Nephron progenitor cell (in vitro differentiated cells): ENCODE results near the gene MYOZ1.
A peak's percentile ranks its signal among the peaks of the same experiment; 100 is the strongest.
"Not testable (repeated sequence)": the region's sequence is repeated elsewhere in the genome, so short reads cannot be mapped to it uniquely, and the experiment has no call there.

Experiments
- DNase-seq: peaks from one replicate; pipeline ENCODE4 v3.0.0; 2021
- H3K27ac Mint-ChIP-seq: 2 replicates; pipeline ENCODE4 v1.8.0; 2021; ENCODE audit warnings: mild to moderate bottlenecking, moderate library complexity, mixed read lengths
- H3K27me3 Mint-ChIP-seq: 2 replicates; pipeline ENCODE4 v1.8.0; 2021; ENCODE audit warnings: mild to moderate bottlenecking, low read depth, mixed read lengths; ENCODE audit not compliant: poor library complexity
- H3K36me3 Mint-ChIP-seq: 2 replicates; pipeline ENCODE4 v1.8.0; 2021; ENCODE audit warnings: low read depth, mixed read lengths
- H3K4me1 Mint-ChIP-seq: 2 replicates; pipeline ENCODE4 v1.8.0; 2021; ENCODE audit warnings: mixed read lengths
- H3K4me3 Mint-ChIP-seq: 2 replicates; pipeline ENCODE4 v1.8.0; 2021; ENCODE audit warnings: mild to moderate bottlenecking, moderate library complexity, mixed read lengths
- H3K9me3 Mint-ChIP-seq: 2 replicates; pipeline ENCODE4 v1.8.0; 2021; ENCODE audit warnings: mild to moderate bottlenecking, moderate library complexity, mixed read lengths
- CTCF ChIP-seq: fragments of 200-600 bp; sonication (generic); IDR thresholded peaks from 2 replicates; pipeline ENCODE4 v1.5.0; 2021; ENCODE audit warnings: antibody characterized with exemption

Gene MYOZ1

GRCh38 chr10:73641328-73642060 lies at the start of gene MYOZ1:
Gene MYOZ1, minus strand, starts transcription at chr10:73641474. Its CDS starts 1,457 bp downstream, at chr10:73640017.
- H3K4me1 Mint-ChIP-seq: peaks cover 25% of the 10 kb centered on the region
- no peak for DNase-seq
- TF ChIP-seq CTCF: no peak
- H3K36me3 Mint-ChIP-seq: no peaks in the 10 kb centered on the region
- H3K4me3 Mint-ChIP-seq: no peak within 1 kb of the TSS
- H3K27me3 Mint-ChIP-seq: peaks cover 12% of the 10 kb centered on the region
- no peaks in the 10 kb centered on the region for H3K9me3 Mint-ChIP-seq
- H3K27ac Mint-ChIP-seq: peak within 1 kb of the TSS; percentile 20

- H3K4me1 Mint-ChIP-seq, H3K27me3 Mint-ChIP-seq, H3K27ac Mint-ChIP-seq, DNase-seq, H3K9me3 Mint-ChIP-seq, H3K4me3 Mint-ChIP-seq: not testable (repeated sequence)
- peaks cover 33% of the 10 kb centered on the region for H3K36me3 Mint-ChIP-seq
Measured at GRCh38 chr10:73690755-73691154, 49.5 kb upstream of the MYOZ1 start.

GRCh38 chr10:73689596-73689995 lies 48.3 kb upstream of the MYOZ1 start:
- not testable (repeated sequence) for DNase-seq, H3K4me1 Mint-ChIP-seq, H3K27me3 Mint-ChIP-seq, H3K4me3 Mint-ChIP-seq, H3K27ac Mint-ChIP-seq, H3K9me3 Mint-ChIP-seq
- peaks cover 36% of the 10 kb centered on the region for H3K36me3 Mint-ChIP-seq

GRCh38 chr10:73687641-73688040 lies 46.4 kb upstream of the MYOZ1 start:
- not testable (repeated sequence) for H3K9me3 Mint-ChIP-seq, DNase-seq, H3K4me3 Mint-ChIP-seq

GRCh38 chr10:73674546-73674945 lies 33.3 kb upstream of the MYOZ1 start:
- not testable (repeated sequence) for H3K27ac Mint-ChIP-seq, H3K36me3 Mint-ChIP-seq, H3K4me3 Mint-ChIP-seq, H3K27me3 Mint-ChIP-seq, H3K9me3 Mint-ChIP-seq, DNase-seq, H3K4me1 Mint-ChIP-seq

More at GRCh38 chr10:73687641-73688040, 46.4 kb upstream of the MYOZ1 start:
- not testable (repeated sequence) for H3K27ac Mint-ChIP-seq, H3K27me3 Mint-ChIP-seq, H3K4me1 Mint-ChIP-seq
- H3K36me3 Mint-ChIP-seq: peaks cover 36% of the 10 kb centered on the region

- H3K9me3 Mint-ChIP-seq, H3K4me1 Mint-ChIP-seq, H3K27ac Mint-ChIP-seq, H3K27me3 Mint-ChIP-seq, H3K36me3 Mint-ChIP-seq, DNase-seq, H3K4me3 Mint-ChIP-seq: not testable (repeated sequence)
Measured at GRCh38 chr10:73668378-73668777, 27.1 kb upstream of the MYOZ1 start.

- not testable (repeated sequence) for H3K4me3 Mint-ChIP-seq, H3K27ac Mint-ChIP-seq, H3K36me3 Mint-ChIP-seq, H3K4me1 Mint-ChIP-seq, H3K9me3 Mint-ChIP-seq, DNase-seq, H3K27me3 Mint-ChIP-seq
Measured at GRCh38 chr10:73666153-73666809, 25.0 kb upstream of the MYOZ1 start.

GRCh38 chr10:73665581-73665980 lies 24.3 kb upstream of the MYOZ1 start:
- not testable (repeated sequence) for H3K27ac Mint-ChIP-seq, DNase-seq, H3K4me3 Mint-ChIP-seq, H3K9me3 Mint-ChIP-seq, H3K4me1 Mint-ChIP-seq, H3K27me3 Mint-ChIP-seq, H3K36me3 Mint-ChIP-seq

GRCh38 chr10:73664156-73665040 lies 23.1 kb upstream of the MYOZ1 start:
- not testable (repeated sequence) for H3K27me3 Mint-ChIP-seq, H3K4me1 Mint-ChIP-seq, H3K36me3 Mint-ChIP-seq, H3K27ac Mint-ChIP-seq, H3K9me3 Mint-ChIP-seq, H3K4me3 Mint-ChIP-seq, DNase-seq

GRCh38 chr10:73663621-73664020 lies 22.3 kb upstream of the MYOZ1 start:
- not testable (repeated sequence) for H3K27me3 Mint-ChIP-seq, DNase-seq, H3K9me3 Mint-ChIP-seq, H3K27ac Mint-ChIP-seq, H3K4me3 Mint-ChIP-seq, H3K36me3 Mint-ChIP-seq, H3K4me1 Mint-ChIP-seq

- not testable (repeated sequence) for H3K4me3 Mint-ChIP-seq, H3K9me3 Mint-ChIP-seq, H3K27me3 Mint-ChIP-seq, H3K36me3 Mint-ChIP-seq, H3K4me1 Mint-ChIP-seq, DNase-seq
- peak overlapping the region; percentile 93 for H3K27ac Mint-ChIP-seq
Measured at GRCh38 chr10:73662705-73663104, 21.4 kb upstream of the MYOZ1 start.
